ENCODE measurements around the gene EIF2S2.

GRCh38 chr20:34088305-34089174 lies 23.5 kb downstream of the EIF2S2 start:
- TF ChIP-seq, protein P1, sequence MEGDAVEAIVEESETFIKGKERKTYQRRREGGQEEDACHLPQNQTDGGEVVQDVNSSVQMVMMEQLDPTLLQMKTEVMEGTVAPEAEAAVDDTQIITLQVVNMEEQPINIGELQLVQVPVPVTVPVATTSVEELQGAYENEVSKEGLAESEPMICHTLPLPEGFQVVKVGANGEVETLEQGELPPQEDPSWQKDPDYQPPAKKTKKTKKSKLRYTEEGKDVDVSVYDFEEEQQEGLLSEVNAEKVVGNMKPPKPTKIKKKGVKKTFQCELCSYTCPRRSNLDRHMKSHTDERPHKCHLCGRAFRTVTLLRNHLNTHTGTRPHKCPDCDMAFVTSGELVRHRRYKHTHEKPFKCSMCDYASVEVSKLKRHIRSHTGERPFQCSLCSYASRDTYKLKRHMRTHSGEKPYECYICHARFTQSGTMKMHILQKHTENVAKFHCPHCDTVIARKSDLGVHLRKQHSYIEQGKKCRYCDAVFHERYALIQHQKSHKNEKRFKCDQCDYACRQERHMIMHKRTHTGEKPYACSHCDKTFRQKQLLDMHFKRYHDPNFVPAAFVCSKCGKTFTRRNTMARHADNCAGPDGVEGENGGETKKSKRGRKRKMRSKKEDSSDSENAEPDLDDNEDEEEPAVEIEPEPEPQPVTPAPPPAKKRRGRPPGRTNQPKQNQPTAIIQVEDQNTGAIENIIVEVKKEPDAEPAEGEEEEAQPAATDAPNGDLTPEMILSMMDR (IDR thresholded peaks at IDR 0.05), result no peak
- TF ChIP-seq EZH2 (IDR thresholded peaks at IDR 0.05), result no peak
